SJSA1 (cell line): Measurements from ENCODE around the gene CALHM3. TPM values are rescaled to one million over a fixed set of nuclear protein-coding genes. Genes with fewer than 3 reads are reported as not detected.

ENCODE experiments used
- DNase-seq, 2 experiments: peaks; one replicate each; pipeline ENCODE4 v3.0.0-alpha.2; 2015 to 2020; ENCODE audit warnings: low spot score in 2 of 2, low read depth in 1 of 2
- H3K27ac ChIP-seq: fragments of 250-450 bp; sonication (Bioruptor Pico); 2 replicates; pipeline ENCODE4 v1.5.1; 2020; ENCODE audit warnings: mild to moderate bottlenecking, moderate library complexity
- H3K27me3 ChIP-seq: fragments of 250-450 bp; sonication (Bioruptor Pico); replicated peaks from 2 replicates; pipeline ENCODE4 v1.5.1; 2020; ENCODE audit warnings: mild to moderate bottlenecking, moderate library complexity
- H3K36me3 ChIP-seq: fragments of 250-450 bp; sonication (Bioruptor Pico); 2 replicates; pipeline ENCODE4 v1.5.1; 2020; ENCODE audit warnings: mild to moderate bottlenecking
- H3K4me1 ChIP-seq: fragments of 250-450 bp; sonication (Bioruptor Pico); replicated peaks from 2 replicates; pipeline ENCODE4 v1.6.1; 2021; ENCODE audit warnings: mild to moderate bottlenecking
- H3K4me3 ChIP-seq: fragments of 250-450 bp; sonication (Bioruptor Pico); 2 replicates; pipeline ENCODE4 v1.5.1; 2020; ENCODE audit warnings: mild to moderate bottlenecking
- H3K9me3 ChIP-seq: fragments of 250-450 bp; sonication (Bioruptor Pico); replicated peaks from 2 replicates; pipeline ENCODE4 v1.5.1; 2020; ENCODE audit warnings: mild to moderate bottlenecking
- total RNA-seq: library from RNA; depleted of rRNA; stranded (reverse); fragments of >200 nt; shearing (Covaris generic); gene quantifications from 2 replicates; pipeline ENCODE4 v1.2.3, GENCODE V29; 2014; rRNA removed

CALHM3 gene
- total RNA-seq, 1 experiment from 2014 or later, result not detected

GRCh38 chr10:103423748-103424147 lies 55.3 kb downstream of the CALHM3 start:
- Histone ChIP-seq H3K27me3 (no peaks in the 10 kb centered on the region), H3K4me1 (no peaks in the 10 kb centered on the region), H3K36me3 (peaks cover 79% of the 10 kb centered on the region), H3K27ac (no peak overlapping the region), H3K9me3 (no peaks in the 10 kb centered on the region), H3K4me3 (no peak overlapping the region)
- no peak for DNase-seq

Other genes starting within 250 kb of the CALHM3 start
- gene RPEL1, start 233.4 kb downstream of the CALHM3 start, total RNA-seq, result 0.13 TPM in 1 of 2 replicates, not detected in the other
- 0.42 and 1.7 TPM in 2 replicates for gene INA, start 202.1 kb downstream of the CALHM3 start, total RNA-seq
- 36.9 and 41.8 TPM in 2 replicates for gene PCGF6, start 128.1 kb downstream of the CALHM3 start, total RNA-seq
- gene TAF5, start 111.3 kb downstream of the CALHM3 start, total RNA-seq, result 11.1 and 12.8 TPM in 2 replicates
- gene ATP5MK, start 82.8 kb downstream of the CALHM3 start, total RNA-seq, result 457 and 813 TPM in 2 replicates
- gene PDCD11, start 82.6 kb downstream of the CALHM3 start, total RNA-seq, result 17.1 and 25.8 TPM in 2 replicates
- not detected in 2 replicates for gene CALHM2, start 26.9 kb downstream of the CALHM3 start, total RNA-seq
- not detected in 2 replicates for gene CALHM1, start 20.3 kb downstream of the CALHM3 start, total RNA-seq
- gene NEURL1, start 14.5 kb upstream of the CALHM3 start, total RNA-seq, result not detected in 2 replicates